SU-DHL-6 (cell line): ENCODE results near the gene FEN1.

Experiments used
- H2AFZ ChIP-seq: fragments of 200-600 bp; sonication (generic); 2 replicates; pipeline ENCODE4 v1.6.1; 2014; ENCODE audit warnings: low read depth, mild to moderate bottlenecking, moderate library complexity, mixed read lengths, antibody characterized with exemption, low read length; ENCODE audit not compliant: severe bottlenecking
- H3F3A ChIP-seq: fragments of 200-600 bp; shearing (Covaris generic); 2 replicates; pipeline ENCODE4 v1.6.0; 2016; ENCODE audit warnings: antibody characterized with exemption, mild to moderate bottlenecking; ENCODE audit not compliant: insufficient read depth
- H3K27ac ChIP-seq: fragments of 200-600 bp; sonication (generic); 2 replicates; pipeline ENCODE4 v1.5.1; 2016; ENCODE audit warnings: low read depth, mild to moderate bottlenecking, low read length, moderate library complexity, mixed read lengths
- H3K27me3 ChIP-seq: fragments of 200-600 bp; sonication (generic), shearing (Covaris generic); 2 replicates; pipeline ENCODE4 v1.6.0; 2014; ENCODE audit warnings: mild to moderate bottlenecking, low read length
- H3K36me3 ChIP-seq: fragments of 200-600 bp; sonication (generic); 2 replicates; pipeline ENCODE4 v1.6.1; 2014; ENCODE audit warnings: mild to moderate bottlenecking, low read length, mixed read lengths
- H3K4me2 ChIP-seq: fragments of 300-600, 200-600 bp; shearing (Covaris generic), sonication (generic); 2 replicates; pipeline ENCODE4 v1.6.0; 2014; ENCODE audit warnings: low read length, low read depth, mild to moderate bottlenecking; ENCODE audit not compliant: poor library complexity, severe bottlenecking
- H3K4me3 ChIP-seq: fragments of 200-600 bp; sonication (generic); 2 replicates; pipeline ENCODE4 v1.5.1; 2014; ENCODE audit warnings: antibody characterized with exemption, low read length, mild to moderate bottlenecking, mixed read lengths; ENCODE audit not compliant: insufficient read depth, poor library complexity, severe bottlenecking
- H3K79me2 ChIP-seq: fragments of 200-600 bp; sonication (generic); 2 replicates; pipeline ENCODE4 v1.6.1; 2014; ENCODE audit warnings: mild to moderate bottlenecking, low read length, moderate library complexity; ENCODE audit not compliant: insufficient read depth
- H3K9ac ChIP-seq: fragments of 200-600 bp; sonication (generic); 2 replicates; pipeline ENCODE4 v1.7.0; 2014; ENCODE audit warnings: mild to moderate bottlenecking, low read length
- H3K9me2 ChIP-seq: fragments of 200-600 bp; sonication (generic); replicated peaks from 2 replicates; pipeline ENCODE4 v1.6.1; 2014; ENCODE audit warnings: low read length; ENCODE audit not compliant: insufficient read depth
- H3K9me3 ChIP-seq: fragments of 200-600 bp; sonication (generic); 2 replicates; pipeline ENCODE4 v1.6.1; 2014; ENCODE audit warnings: low read length, mixed read lengths; ENCODE audit not compliant: insufficient read depth
- H4K20me1 ChIP-seq: fragments of 200-600 bp; sonication (generic); 2 replicates; pipeline ENCODE4 v1.6.1; 2014; ENCODE audit warnings: low read depth, mild to moderate bottlenecking, antibody characterized with exemption, low read length, moderate library complexity, mixed read lengths
- EZH2phosphoT487 ChIP-seq: fragments of 200-600 bp; sonication (generic), shearing (Covaris generic); conservative IDR thresholded peaks from 2 replicates; pipeline ENCODE4 v1.6.1; 2018; ENCODE audit warnings: mild to moderate bottlenecking, antibody characterized with exemption, low read length, moderate library complexity, mixed read lengths
- TF ChIP-seq, protein P1 (sequence below): fragments of 200-600 bp; sonication (generic); IDR thresholded peaks from one replicate; pipeline ENCODE4 v1.5.1; 2017; ENCODE audit warnings: antibody characterized with exemption, mild to moderate bottlenecking, low read length, moderate library complexity; ENCODE audit not compliant: insufficient read depth, poor library complexity, severe bottlenecking

FEN1 gene

GRCh38 chr11:61762798-61763197, 29.9 kb upstream of the FEN1 start:
- H3K4me2 ChIP-seq: no peak overlapping the region
- no peaks in the 10 kb centered on the region for H3K36me3 ChIP-seq
- H3K79me2 ChIP-seq: no peaks in the 10 kb centered on the region
- H3K9ac ChIP-seq: no peak overlapping the region
- H4K20me1 ChIP-seq: no peaks in the 10 kb centered on the region
- H2AFZ ChIP-seq: no peak overlapping the region
- TF ChIP-seq, protein P1, sequence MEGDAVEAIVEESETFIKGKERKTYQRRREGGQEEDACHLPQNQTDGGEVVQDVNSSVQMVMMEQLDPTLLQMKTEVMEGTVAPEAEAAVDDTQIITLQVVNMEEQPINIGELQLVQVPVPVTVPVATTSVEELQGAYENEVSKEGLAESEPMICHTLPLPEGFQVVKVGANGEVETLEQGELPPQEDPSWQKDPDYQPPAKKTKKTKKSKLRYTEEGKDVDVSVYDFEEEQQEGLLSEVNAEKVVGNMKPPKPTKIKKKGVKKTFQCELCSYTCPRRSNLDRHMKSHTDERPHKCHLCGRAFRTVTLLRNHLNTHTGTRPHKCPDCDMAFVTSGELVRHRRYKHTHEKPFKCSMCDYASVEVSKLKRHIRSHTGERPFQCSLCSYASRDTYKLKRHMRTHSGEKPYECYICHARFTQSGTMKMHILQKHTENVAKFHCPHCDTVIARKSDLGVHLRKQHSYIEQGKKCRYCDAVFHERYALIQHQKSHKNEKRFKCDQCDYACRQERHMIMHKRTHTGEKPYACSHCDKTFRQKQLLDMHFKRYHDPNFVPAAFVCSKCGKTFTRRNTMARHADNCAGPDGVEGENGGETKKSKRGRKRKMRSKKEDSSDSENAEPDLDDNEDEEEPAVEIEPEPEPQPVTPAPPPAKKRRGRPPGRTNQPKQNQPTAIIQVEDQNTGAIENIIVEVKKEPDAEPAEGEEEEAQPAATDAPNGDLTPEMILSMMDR: no peak
- TF ChIP-seq EZH2phosphoT487: no peak
- no peaks in the 10 kb centered on the region for H3K9me2 ChIP-seq
- no peaks in the 10 kb centered on the region for H3K27me3 ChIP-seq
- no peaks in the 10 kb centered on the region for H3K9me3 ChIP-seq
- H3K27ac ChIP-seq: no peak overlapping the region
- no peaks in the 10 kb centered on the region for H3F3A ChIP-seq
- no peak overlapping the region for H3K4me3 ChIP-seq

DNA sequence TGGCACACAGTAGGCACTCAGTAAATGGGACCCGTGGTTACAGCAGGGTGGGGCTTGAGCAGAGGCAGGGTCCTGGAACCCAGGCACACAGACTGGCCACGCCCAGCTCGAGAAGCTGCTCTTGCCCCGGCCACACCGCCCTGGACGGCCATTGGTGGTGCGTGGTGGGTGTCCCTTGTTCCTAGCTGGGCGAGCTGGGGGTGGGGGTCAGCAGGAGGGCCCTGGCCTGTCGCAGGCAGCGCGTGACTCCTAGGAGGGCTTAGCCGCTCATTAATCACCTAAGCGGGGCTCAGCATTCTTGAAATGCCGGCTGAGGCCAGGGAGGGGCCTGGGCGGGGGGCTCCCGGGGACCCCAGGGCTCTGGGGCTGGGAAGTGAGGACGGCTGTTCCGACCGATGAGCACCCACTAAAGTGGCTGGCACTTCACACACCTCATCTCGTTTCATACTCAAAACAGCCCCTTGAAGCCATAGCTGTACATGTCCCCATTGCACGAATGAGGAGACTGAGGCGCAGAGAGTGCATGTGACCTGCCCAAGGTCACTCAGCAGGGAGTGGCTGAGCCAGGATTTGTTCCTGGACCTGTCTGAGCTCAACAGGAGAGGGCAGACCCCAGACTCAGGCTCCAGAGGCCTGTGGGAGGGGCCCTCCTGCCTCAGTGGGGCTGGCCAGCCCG, 28.6 kb upstream of the FEN1 start:
- H3K79me2 ChIP-seq: no peaks in the 10 kb centered on the region
- H3K9me3 ChIP-seq: no peaks in the 10 kb centered on the region
- no peaks in the 10 kb centered on the region for H3K27me3 ChIP-seq
- no peak overlapping the region for H3K4me3 ChIP-seq
- H3K9ac ChIP-seq: no peak overlapping the region
- no peak overlapping the region for H2AFZ ChIP-seq
- no peaks in the 10 kb centered on the region for H3K9me2 ChIP-seq
- no peak for TF ChIP-seq EZH2phosphoT487
- TF ChIP-seq, protein P1: no peak
- no peak overlapping the region for H3K27ac ChIP-seq
- no peaks in the 10 kb centered on the region for H4K20me1 ChIP-seq
- H3F3A ChIP-seq: no peaks in the 10 kb centered on the region
- no peak overlapping the region for H3K4me2 ChIP-seq
- H3K36me3 ChIP-seq: no peaks in the 10 kb centered on the region

- Histone ChIP-seq H3K4me2 (no peak overlapping the region), H3K4me3 (no peak overlapping the region), H3K9ac (no peak overlapping the region), H3K27me3 (no peaks in the 10 kb centered on the region), H3K9me3 (no peaks in the 10 kb centered on the region), H3F3A (no peaks in the 10 kb centered on the region), H3K27ac (no peak overlapping the region), H4K20me1 (no peaks in the 10 kb centered on the region), H2AFZ (no peak overlapping the region), H3K79me2 (no peaks in the 10 kb centered on the region), H3K36me3 (no peaks in the 10 kb centered on the region), H3K9me2 (no peaks in the 10 kb centered on the region)
- no peak for TF ChIP-seq EZH2phosphoT487
- TF ChIP-seq, protein P1: no peak
Observed at GRCh38 chr11:61764606-61765260, 28.0 kb upstream of the FEN1 start.
